Jurkat, Clone E6-1 (cell line): ENCODE results near the gene TMED1.
A peak's percentile ranks its signal among the peaks of the same experiment; 100 is the strongest.
"Not testable (repeated sequence)": the region's sequence is repeated elsewhere in the genome, so short reads cannot be mapped to it uniquely, and the experiment has no call there.

Experiments
- DNase-seq: peaks from one replicate; pipeline ENCODE4 v3.0.0-alpha.2; 2011; ENCODE audit warnings: low read depth, low spot score
- H3K4me3 ChIP-seq: 2 replicates; pipeline ENCODE4 v1.5.1; 2011; ENCODE audit warnings: mild to moderate bottlenecking, low read length, control low read depth, moderate library complexity

TMED1 gene

DNA sequence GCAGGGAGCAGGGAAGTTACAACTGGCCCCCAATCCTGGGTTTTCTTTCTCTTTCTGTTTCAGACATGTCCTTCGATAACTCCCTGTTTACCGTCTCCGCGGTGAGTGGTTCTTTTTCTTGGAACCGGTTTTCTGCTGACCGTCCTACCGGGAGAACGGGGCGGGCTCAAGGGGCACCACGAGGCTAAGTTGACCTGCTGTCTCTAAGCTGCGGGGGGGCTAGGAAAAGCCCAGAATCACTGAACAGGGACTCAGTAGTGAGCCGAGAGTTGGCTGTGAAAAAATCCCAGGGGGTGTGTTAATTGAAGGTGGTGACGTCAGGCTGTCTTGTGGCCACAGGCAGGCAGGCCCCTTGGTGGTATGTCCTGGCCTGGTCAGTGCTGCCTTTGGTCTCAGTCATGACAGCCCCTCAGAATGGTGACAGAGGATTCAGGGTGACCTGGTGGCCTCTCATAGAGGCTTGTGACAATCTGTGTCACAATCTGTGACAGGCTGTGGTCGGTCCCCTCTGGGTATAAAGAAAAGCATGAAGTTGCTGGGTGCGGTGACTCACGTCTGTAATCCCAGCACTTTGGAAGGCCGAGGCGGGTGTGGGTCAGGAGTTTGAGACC is 27.2 kb upstream of the TMED1 start:
- no peak for DNase-seq
- no peak overlapping the region for H3K4me3 ChIP-seq

- no peak for DNase-seq
- no peak overlapping the region for H3K4me3 ChIP-seq
These were observed 26.6 kb upstream of the TMED1 start for GRCh38 chr19:10862561-10863106.

GRCh38 chr19:10861103-10861651 is 25.2 kb upstream of the TMED1 start:
- peak; percentile 36 for DNase-seq
- no peak overlapping the region for H3K4me3 ChIP-seq

DNA sequence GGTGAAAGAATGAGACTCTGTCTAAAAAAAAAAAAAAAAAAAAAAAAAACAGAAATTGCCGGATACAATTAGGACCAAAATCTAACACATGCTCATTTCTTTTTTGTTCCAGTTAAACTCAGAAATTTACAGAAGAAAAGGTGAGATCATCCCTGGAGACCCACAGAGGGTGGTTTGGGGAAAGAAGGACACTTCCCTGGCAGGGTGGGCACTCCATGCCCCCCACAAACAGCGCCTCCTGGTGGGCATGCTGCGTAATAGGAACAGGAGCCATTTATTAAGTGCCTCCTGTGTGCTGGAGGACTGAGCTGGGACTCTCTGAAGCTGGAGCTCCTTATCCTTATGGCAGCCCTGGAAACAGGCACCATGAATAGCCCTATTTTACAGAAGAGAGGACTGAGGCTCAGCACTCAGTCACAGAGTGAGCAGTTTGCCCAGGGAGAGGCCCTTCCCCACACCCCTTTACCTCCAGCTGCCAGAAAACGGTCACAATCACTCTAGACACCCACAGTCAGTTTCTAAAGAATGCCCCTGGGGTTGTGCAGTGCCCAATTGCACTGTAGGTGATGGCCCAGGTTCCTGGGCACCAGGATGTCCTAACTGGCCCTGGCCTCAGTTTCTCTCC is 22.3 kb upstream of the TMED1 start:
- peak; percentile 35 for DNase-seq
- no peak overlapping the region for H3K4me3 ChIP-seq

- not testable (repeated sequence) for DNase-seq, H3K4me3 ChIP-seq
These were observed 20.9 kb upstream of the TMED1 start for GRCh38 chr19:10856899-10857298.

- DNase-seq: peak; percentile 40
- H3K4me3 ChIP-seq: no peak overlapping the region
These were observed 20.0 kb upstream of the TMED1 start for GRCh38 chr19:10855879-10856522.

GRCh38 chr19:10854350-10855089 is 18.5 kb upstream of the TMED1 start:
- no peak for DNase-seq
- no peak overlapping the region for H3K4me3 ChIP-seq

- DNase-seq: no peak
- no peak overlapping the region for H3K4me3 ChIP-seq
These were observed 16.9 kb upstream of the TMED1 start for GRCh38 chr19:10852941-10853340.

DNA sequence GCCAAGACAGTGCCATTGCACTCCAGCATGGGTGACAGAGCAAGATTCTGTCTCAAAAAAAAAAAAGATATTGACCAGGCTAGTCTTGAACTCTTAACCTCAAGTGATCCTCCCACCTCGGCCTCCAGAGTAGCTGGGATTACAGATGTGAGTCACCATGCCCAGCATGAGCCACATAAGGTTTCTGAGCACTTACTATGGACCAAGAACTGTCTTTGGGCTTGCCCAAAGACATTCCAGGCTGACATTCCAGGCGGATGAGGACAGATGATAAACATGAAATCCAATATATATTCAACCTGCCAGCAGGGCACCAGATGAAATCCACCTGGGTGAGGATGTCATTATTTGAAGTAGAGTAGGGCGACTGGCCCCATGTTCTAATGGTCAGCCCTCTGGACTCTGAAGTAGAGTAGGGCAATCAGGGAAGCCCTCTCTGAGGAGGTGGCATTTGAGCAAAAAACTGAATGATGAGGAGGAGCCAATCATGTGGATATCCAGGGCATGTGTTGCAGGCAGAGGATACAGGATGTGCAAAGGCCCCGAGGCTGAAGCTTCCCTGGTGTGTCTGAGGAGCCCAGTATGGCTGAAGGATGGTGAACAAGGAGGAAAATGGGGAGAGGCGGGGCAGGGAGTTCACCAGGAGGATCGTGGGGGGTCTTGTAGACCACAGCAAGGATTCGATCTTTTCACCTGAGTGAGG is 16.2 kb upstream of the TMED1 start:
- no peak overlapping the region for H3K4me3 ChIP-seq
- DNase-seq: no peak

GRCh38 chr19:10850631-10851030 is 14.6 kb upstream of the TMED1 start:
- DNase-seq: no peak
- H3K4me3 ChIP-seq: no peak overlapping the region

DNA sequence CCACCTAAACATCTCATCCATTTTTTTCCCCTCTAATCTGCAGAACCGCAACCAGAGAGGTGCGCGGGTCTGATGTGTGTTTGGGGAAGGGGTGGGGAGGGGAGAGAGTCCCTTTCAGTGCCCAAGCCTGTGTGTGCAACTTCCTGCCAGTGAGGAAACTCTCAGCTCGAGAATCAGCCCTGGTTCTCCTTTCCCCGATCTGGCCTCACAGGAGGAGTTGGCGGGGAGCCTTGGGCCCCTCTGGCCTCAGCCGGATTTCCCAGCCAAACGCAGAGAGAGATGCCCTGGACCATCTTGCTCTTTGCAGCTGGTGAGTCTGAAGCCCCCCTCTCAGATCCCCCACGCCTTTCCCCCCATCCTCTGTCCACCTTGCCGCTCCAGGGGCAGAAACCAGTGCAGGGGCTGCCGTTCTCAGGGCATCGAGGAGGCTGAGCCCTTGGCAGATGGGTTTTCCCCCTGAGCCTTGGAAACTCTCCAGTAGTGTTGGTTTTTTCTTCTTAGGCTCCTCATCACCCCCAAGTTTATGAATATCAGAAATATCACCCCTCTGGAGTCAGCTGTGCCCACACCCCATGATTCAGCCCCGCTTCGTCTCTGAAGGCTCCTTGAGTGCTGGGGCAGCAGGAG is 12.3 kb upstream of the TMED1 start, which contains the start of gene C19orf38:
C19orf38 (plus strand) TSS at position 186 of the 627 bp plus-strand sequence; CDS start at position 280, 94 bp downstream.
- no peak for DNase-seq
- no peak within 1 kb of the TSS for H3K4me3 ChIP-seq

DNA sequence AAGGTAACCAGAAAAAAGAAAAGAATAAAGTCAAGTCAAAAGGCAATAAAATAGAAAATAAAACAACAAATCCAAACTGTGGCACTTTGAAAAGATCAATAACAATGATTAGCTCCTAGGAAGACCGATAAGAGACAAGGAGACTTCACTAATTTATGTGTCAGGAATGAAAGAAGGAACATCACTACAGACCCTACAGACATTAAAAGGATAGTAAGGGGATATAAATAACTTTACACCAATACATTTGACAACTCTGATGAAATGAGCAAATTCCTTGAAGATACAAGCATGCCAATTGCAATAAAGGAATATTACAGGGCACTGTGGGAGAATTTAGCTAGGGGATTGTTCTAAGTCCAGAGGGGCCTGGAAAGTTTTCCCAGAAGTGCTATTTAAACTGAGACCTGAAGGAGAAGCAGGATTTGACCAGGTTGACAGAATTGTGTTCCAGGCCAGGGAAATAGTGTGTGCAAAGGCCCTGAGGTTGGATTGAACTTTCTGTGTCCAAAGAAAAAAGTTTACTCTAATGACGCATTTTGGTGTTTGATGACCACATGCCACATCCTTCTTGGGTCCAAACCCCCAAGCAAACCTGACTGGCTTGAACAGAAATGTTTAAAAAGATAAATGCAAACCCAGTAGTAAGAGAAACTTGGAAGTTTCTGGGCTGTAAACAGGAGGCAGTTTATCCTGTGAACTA is 10.6 kb upstream of the TMED1 start:
- no peak overlapping the region for H3K4me3 ChIP-seq
- no peak for DNase-seq

GRCh38 chr19:10842788-10843187 is 6.8 kb upstream of the TMED1 start:
- DNase-seq: no peak
- no peak overlapping the region for H3K4me3 ChIP-seq

- DNase-seq: no peak
- no peak overlapping the region for H3K4me3 ChIP-seq
These were observed 3.4 kb upstream of the TMED1 start for GRCh38 chr19:10839114-10840050.

DNA sequence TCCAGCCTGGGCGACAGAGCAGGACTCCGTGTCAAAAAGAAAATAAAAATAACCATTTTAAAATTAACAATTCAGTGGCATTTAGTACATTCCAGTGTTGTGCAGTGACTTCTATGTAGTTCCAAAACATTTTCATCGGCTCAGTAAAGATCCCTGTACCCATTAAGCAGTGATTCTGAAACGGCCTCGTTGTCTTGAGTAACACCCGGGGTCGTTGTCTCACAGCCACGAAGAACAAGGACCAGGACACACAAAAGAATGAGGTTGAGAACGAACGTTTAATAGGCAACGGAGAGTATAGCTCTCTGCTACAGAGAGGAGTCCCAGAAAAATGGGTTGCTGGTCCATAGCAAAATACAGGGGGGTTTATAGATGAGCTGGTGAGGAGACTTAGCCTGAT is 2.4 kb upstream of the TMED1 start:
- DNase-seq: no peak
- H3K4me3 ChIP-seq: no peak overlapping the region

- not testable (repeated sequence) for DNase-seq, H3K4me3 ChIP-seq
These were observed 1.6 kb upstream of the TMED1 start for GRCh38 chr19:10837649-10838048.
